HG03103 (cell line): ENCODE results near the gene SMCR8.
A peak's percentile ranks its signal among the peaks of the same experiment; 100 is the strongest.
"Not testable (repeated sequence)": the region's sequence is repeated elsewhere in the genome, so short reads cannot be mapped to it uniquely, and the experiment has no call there.

ENCODE experiments used
- ATAC-seq: cut with Tn5 transposase; IDR thresholded peaks from one replicate; pipeline ENCODE4 v1.9.1; 2021; ENCODE audit warnings: low read depth; ENCODE audit not compliant: unreplicated experiment

The SMCR8 gene

GRCh38 chr17:18344021-18344420 lies 28.9 kb downstream of the SMCR8 start:
- no peak for ATAC-seq

- ATAC-seq: no peak
Measured at GRCh38 chr17:18353541-18353940, 38.4 kb downstream of the SMCR8 start.

- no peak for ATAC-seq
Measured at GRCh38 chr17:18356624-18357023, 41.5 kb downstream of the SMCR8 start.

- ATAC-seq: no peak
Measured at GRCh38 chr17:18360518-18360917, 45.4 kb downstream of the SMCR8 start.

GRCh38 chr17:18361837-18362697 lies 47.0 kb downstream of the SMCR8 start:
- no peak for ATAC-seq

GRCh38 chr17:18362698-18363100 lies 47.6 kb downstream of the SMCR8 start:
- no peak for ATAC-seq

GRCh38 chr17:18363101-18364049 lies 48.3 kb downstream of the SMCR8 start, which contains the start of gene SHMT1:
Gene SHMT1, minus strand, starts transcription at chr17:18363550. Its CDS starts 7,569 bp downstream, at chr17:18355981.
- peak; percentile 94 for ATAC-seq

GRCh38 chr17:18364166-18364565 lies 49.1 kb downstream of the SMCR8 start:
- ATAC-seq: no peak

- ATAC-seq: no peak
Measured at GRCh38 chr17:18368946-18369345, 53.9 kb downstream of the SMCR8 start.

GRCh38 chr17:18370761-18371160 lies 55.7 kb downstream of the SMCR8 start:
- no peak for ATAC-seq

GRCh38 chr17:18371455-18371854 lies 56.4 kb downstream of the SMCR8 start:
- no peak for ATAC-seq

GRCh38 chr17:18373181-18373580 lies 58.1 kb downstream of the SMCR8 start:
- ATAC-seq: not testable (repeated sequence)

- ATAC-seq: no peak
Measured at GRCh38 chr17:18374216-18374615, 59.1 kb downstream of the SMCR8 start.
